PC-9 (cell line): ENCODE data around the gene PAM. TPM values are rescaled to one million over a fixed set of nuclear protein-coding genes. Genes with fewer than 3 reads are reported as not detected.
"Not testable (repeated sequence)": the region's sequence is repeated elsewhere in the genome, so short reads cannot be mapped to it uniquely, and the experiment has no call there.

Experiments
- BruUV-seq: library from RNA; stranded (reverse); fragments of 400-500 nt; replicated peaks from 2 replicates; lab custom pipeline; 2021; lab: Mats Ljungman, UMichigan
- CTCF ChIA-PET: fragments of 300-600 bp; sonication (Branson Sonifier 250); formaldehyde crosslinking; loops from one replicate; lab custom pipeline; 2022; ENCODE audit warnings: antibody characterized with exemption; lab: Charles Lee
- POLR2A ChIA-PET: fragments of 300-600 bp; sonication (Branson Sonifier 250); formaldehyde crosslinking; loops from one replicate; lab custom pipeline; 2022; ENCODE audit warnings: antibody characterized with exemption; ENCODE audit not compliant: unreplicated experiment; lab: Charles Lee
- DNase-seq, 2 experiments: peaks; one replicate each; pipeline versions ENCODE4 v3.0.0 to v3.0.0-alpha.2; 2015 to 2022; ENCODE audit warnings: mixed read lengths in 1 of 2
- H2AFZ ChIP-seq: fragments of 200-600 bp; sonication (generic); 2 replicates; pipeline ENCODE4 v1.8.1; 2017; ENCODE audit warnings: antibody characterized with exemption
- H3F3A ChIP-seq: fragments of 200-600 bp; sonication (generic); 2 replicates; pipeline ENCODE4 v1.8.1; 2017; ENCODE audit warnings: antibody characterized with exemption, mild to moderate bottlenecking, low read depth; ENCODE audit not compliant: insufficient read depth
- H3K27ac ChIP-seq: fragments of 200-600 bp; sonication (generic); 2 replicates; pipeline ENCODE4 v1.6.1; 2016; ENCODE audit warnings: mixed run types
- H3K27me3 ChIP-seq: fragments of 200-600 bp; sonication (generic); 2 replicates; pipeline ENCODE4 v1.6.1; 2016; ENCODE audit warnings: low read depth, mixed run types; ENCODE audit not compliant: insufficient read depth
- H3K36me3 ChIP-seq: fragments of 200-600 bp; sonication (generic); 2 replicates; pipeline ENCODE4 v1.6.1; 2016; ENCODE audit warnings: low read depth, mixed run types
- H3K4me1 ChIP-seq: fragments of 200-600 bp; sonication (generic); replicated peaks from 2 replicates; pipeline ENCODE4 v1.6.1; 2016; ENCODE audit warnings: mixed run types; ENCODE audit not compliant: insufficient read depth
- H3K4me2 ChIP-seq: fragments of 200-600 bp; sonication (generic); 2 replicates; pipeline ENCODE4 v1.6.1; 2017; ENCODE audit warnings: mixed run types
- H3K4me3 ChIP-seq: fragments of 200-600 bp; sonication (generic); 2 replicates; pipeline ENCODE4 v1.6.1; 2016; ENCODE audit warnings: mixed run types
- H3K79me2 ChIP-seq: fragments of 200-600 bp; sonication (generic); 2 replicates; pipeline ENCODE4 v1.6.1; 2017; ENCODE audit warnings: low read depth, mixed run types
- H3K9me2 ChIP-seq: fragments of 200-600 bp; sonication (generic); 2 replicates; pipeline ENCODE4 v1.8.1; 2017; ENCODE audit warnings: mild to moderate bottlenecking; ENCODE audit not compliant: insufficient read depth
- H3K9me3 ChIP-seq: fragments of 200-600 bp; sonication (generic); 2 replicates; pipeline ENCODE4 v1.8.1; 2016; ENCODE audit warnings: low read depth; ENCODE audit not compliant: insufficient read depth
- H4K20me1 ChIP-seq: fragments of 200-600 bp; sonication (generic); 2 replicates; pipeline ENCODE4 v1.8.1; 2017; ENCODE audit not compliant: insufficient read depth
- CTCF ChIP-seq: fragments of 200-600 bp; sonication (generic); conservative IDR thresholded peaks from 2 replicates; pipeline ENCODE4 v1.6.1; 2017; ENCODE audit warnings: mixed run types, antibody characterized with exemption, mild to moderate bottlenecking, moderate library complexity
- EZH2 ChIP-seq: fragments of 200-600 bp; sonication (generic); IDR thresholded peaks from 2 replicates; pipeline ENCODE4 v1.8.0; 2017; ENCODE audit warnings: antibody characterized with exemption, low read depth
- intact Hi-C: fragments of 100-400 bp; cut with micrococcal nuclease; formaldehyde crosslinking; loops from one replicate; pipeline ENCODE4 v1.10.0; 2022; ENCODE audit not compliant: unreplicated experiment
- total RNA-seq: library from RNA; stranded (reverse); gene quantifications from 2 replicates; pipeline ENCODE4 v1.2.3, GENCODE V29; 2021

The PAM gene
- total RNA-seq, 1 experiment from 2014 or later: 88.4 TPM

- Histone ChIP-seq H3F3A (no peaks in the 10 kb centered on the region), H3K79me2 (peaks cover 24% of the 10 kb centered on the region), H3K4me2 (no peak overlapping the region), H3K4me1 (no peaks in the 10 kb centered on the region), H3K4me3 (no peak overlapping the region), H3K9me3 (no peaks in the 10 kb centered on the region), H3K36me3 (no peaks in the 10 kb centered on the region), H3K27me3 (no peaks in the 10 kb centered on the region), H3K27ac (no peak overlapping the region), H3K9me2 (no peaks in the 10 kb centered on the region), H2AFZ (no peak overlapping the region), H4K20me1 (no peaks in the 10 kb centered on the region)
- no peak for TF ChIP-seq EZH2
- no peak for TF ChIP-seq CTCF
- intact Hi-C loops: no loop called here
- ChIA-PET CTCF (no interaction called here), POLR2A (no interaction called here)
- no TSS peak for BruUV-seq
- DNase-seq: no peak
Observed at GRCh38 chr5:102772273-102772672, 17.2 kb downstream of the PAM start.

GRCh38 chr5:102773133-102773532, 18.0 kb downstream of the PAM start:
- Histone ChIP-seq H3K9me2 (no peaks in the 10 kb centered on the region), H3K4me1 (no peaks in the 10 kb centered on the region), H3K27me3 (no peaks in the 10 kb centered on the region), H3K4me3 (no peak overlapping the region), H3K79me2 (peaks cover 24% of the 10 kb centered on the region; the same call in 1 of the 2 replicates), H3K36me3 (no peaks in the 10 kb centered on the region), H2AFZ (no peak overlapping the region), H4K20me1 (no peaks in the 10 kb centered on the region), H3F3A (no peaks in the 10 kb centered on the region), H3K9me3 (no peaks in the 10 kb centered on the region), H3K27ac (no peak overlapping the region), H3K4me2 (no peak overlapping the region)
- DNase-seq: no peak
- ChIA-PET POLR2A (no interaction called here), CTCF (no interaction called here)
- BruUV-seq: no TSS peak
- TF ChIP-seq EZH2 (no peak), CTCF (no peak)
- intact Hi-C loops: no loop called here

GRCh38 chr5:102775756-102776155, 20.7 kb downstream of the PAM start:
- POLR2A ChIA-PET, CTCF ChIA-PET: not testable (repeated sequence)
- peaks cover 16% of the 10 kb centered on the region; the same call in 1 of the 2 replicates for H3K79me2 ChIP-seq

GRCh38 chr5:102777099-102777498, 22.0 kb downstream of the PAM start:
- Histone ChIP-seq H3K9me3 (no peaks in the 10 kb centered on the region), H3K27ac (no peak overlapping the region), H3F3A (no peaks in the 10 kb centered on the region), H3K4me1 (peaks cover 5% of the 10 kb centered on the region; the same call in 1 of the 2 replicates), H3K27me3 (no peaks in the 10 kb centered on the region), H3K79me2 (peaks cover 9% of the 10 kb centered on the region; the same call in 1 of the 2 replicates), H2AFZ (no peak overlapping the region), H3K36me3 (no peaks in the 10 kb centered on the region), H4K20me1 (no peaks in the 10 kb centered on the region), H3K4me3 (no peak overlapping the region), H3K4me2 (no peak overlapping the region), H3K9me2 (no peaks in the 10 kb centered on the region)
- TF ChIP-seq CTCF (no peak), EZH2 (no peak)
- DNase-seq: no peak
- ChIA-PET CTCF (no interaction called here), POLR2A (no interaction called here)
- no TSS peak for BruUV-seq
- intact Hi-C loops: no loop called here

More at GRCh38 chr5:102775756-102776155, 20.7 kb downstream of the PAM start:
- H4K20me1 ChIP-seq, H3K4me1 ChIP-seq, DNase-seq, H3K4me2 ChIP-seq, BruUV-seq, H3K9me3 ChIP-seq, H3K9me2 ChIP-seq, H2AFZ ChIP-seq, H3K36me3 ChIP-seq, H3K27me3 ChIP-seq, intact Hi-C loops, H3K27ac ChIP-seq, H3F3A ChIP-seq, H3K4me3 ChIP-seq: not testable (repeated sequence)
